ENCODE data around the gene TXNDC5. TPM values are rescaled to one million over a fixed set of nuclear protein-coding genes. Genes with fewer than 3 reads are reported as not detected.

TXNDC5 gene
- total RNA-seq, 1 donor from 2014 or later, result 94.9 TPM

- TF ChIP-seq, protein P1, sequence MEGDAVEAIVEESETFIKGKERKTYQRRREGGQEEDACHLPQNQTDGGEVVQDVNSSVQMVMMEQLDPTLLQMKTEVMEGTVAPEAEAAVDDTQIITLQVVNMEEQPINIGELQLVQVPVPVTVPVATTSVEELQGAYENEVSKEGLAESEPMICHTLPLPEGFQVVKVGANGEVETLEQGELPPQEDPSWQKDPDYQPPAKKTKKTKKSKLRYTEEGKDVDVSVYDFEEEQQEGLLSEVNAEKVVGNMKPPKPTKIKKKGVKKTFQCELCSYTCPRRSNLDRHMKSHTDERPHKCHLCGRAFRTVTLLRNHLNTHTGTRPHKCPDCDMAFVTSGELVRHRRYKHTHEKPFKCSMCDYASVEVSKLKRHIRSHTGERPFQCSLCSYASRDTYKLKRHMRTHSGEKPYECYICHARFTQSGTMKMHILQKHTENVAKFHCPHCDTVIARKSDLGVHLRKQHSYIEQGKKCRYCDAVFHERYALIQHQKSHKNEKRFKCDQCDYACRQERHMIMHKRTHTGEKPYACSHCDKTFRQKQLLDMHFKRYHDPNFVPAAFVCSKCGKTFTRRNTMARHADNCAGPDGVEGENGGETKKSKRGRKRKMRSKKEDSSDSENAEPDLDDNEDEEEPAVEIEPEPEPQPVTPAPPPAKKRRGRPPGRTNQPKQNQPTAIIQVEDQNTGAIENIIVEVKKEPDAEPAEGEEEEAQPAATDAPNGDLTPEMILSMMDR (conservative IDR thresholded peaks at IDR 0.05), result no peak
- Mint-ChIP-seq H3K36me3 (no peaks in the 10 kb centered on the region), H3K4me3 (no peak overlapping the region), H3K27ac (no peak overlapping the region), H3K27me3 (peaks cover 9% of the 10 kb centered on the region), H3K4me1 (ENCODE audit: unreplicated experiment) (peaks cover 6% of the 10 kb centered on the region), H3K9me3 (no peaks in the 10 kb centered on the region)
- no peak for DNase-seq (ENCODE audit: extremely low spot score, unreplicated experiment)
These were observed 23.2 kb upstream of the TXNDC5 start for GRCh38 chr6:7933794-7934193.

GRCh38 chr6:7932625-7933024, 22.0 kb upstream of the TXNDC5 start:
- Mint-ChIP-seq H3K27me3 (peaks cover 16% of the 10 kb centered on the region), H3K4me1 (ENCODE audit: unreplicated experiment) (peaks cover 6% of the 10 kb centered on the region), H3K9me3 (no peaks in the 10 kb centered on the region), H3K27ac (no peak overlapping the region), H3K36me3 (no peaks in the 10 kb centered on the region), H3K4me3 (no peak overlapping the region)
- TF ChIP-seq, protein P1 (conservative IDR thresholded peaks at IDR 0.05), result no peak
- no peak for DNase-seq (ENCODE audit: extremely low spot score, unreplicated experiment)

- no peaks in the 10 kb centered on the region for H3K9me3 Mint-ChIP-seq
These were observed 14.3 kb upstream of the TXNDC5 start for GRCh38 chr6:7924867-7925266.

DNA sequence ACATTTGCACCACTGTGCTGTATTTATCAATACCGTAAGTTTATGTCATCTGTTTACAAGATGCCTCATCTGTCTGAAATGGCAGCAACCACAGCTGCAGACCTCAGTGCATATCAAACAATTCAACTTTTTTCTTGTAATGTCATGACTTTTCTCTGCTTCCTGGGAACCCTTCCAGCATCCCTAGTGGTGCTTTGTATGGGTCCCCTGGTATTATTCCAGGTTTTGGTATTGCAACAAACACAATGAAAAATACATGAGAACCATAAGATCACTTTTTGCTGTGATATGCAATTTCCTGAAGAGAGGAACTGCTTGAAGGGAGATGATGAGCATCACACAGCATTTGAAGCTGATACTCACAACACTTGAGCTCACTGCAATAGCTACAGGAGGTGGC, 12.0 kb upstream of the TXNDC5 start:
- H3K27ac Mint-ChIP-seq, result no peak overlapping the region
- DNase-seq (ENCODE audit: extremely low spot score, unreplicated experiment), result no peak
- peaks cover under 1% of the 10 kb centered on the region for H3K27me3 Mint-ChIP-seq
- H3K4me1 Mint-ChIP-seq (ENCODE audit: unreplicated experiment), result no peaks in the 10 kb centered on the region
- no peak overlapping the region for H3K4me3 Mint-ChIP-seq
- no peaks in the 10 kb centered on the region for H3K36me3 Mint-ChIP-seq
- H3K9me3 Mint-ChIP-seq, result no peaks in the 10 kb centered on the region
- TF ChIP-seq, protein P1 (conservative IDR thresholded peaks at IDR 0.05), result no peak

More at GRCh38 chr6:7924867-7925266, 14.3 kb upstream of the TXNDC5 start:
- Mint-ChIP-seq H3K27me3 (peaks cover 16% of the 10 kb centered on the region), H3K27ac (no peak overlapping the region), H3K4me1 (ENCODE audit: unreplicated experiment) (no peaks in the 10 kb centered on the region), H3K4me3 (no peak overlapping the region), H3K36me3 (no peaks in the 10 kb centered on the region)
- DNase-seq (ENCODE audit: extremely low spot score, unreplicated experiment), result no peak
- TF ChIP-seq, protein P1 (conservative IDR thresholded peaks at IDR 0.05), result no peak

- no peaks in the 10 kb centered on the region for H3K4me1 Mint-ChIP-seq (ENCODE audit: unreplicated experiment)
- no peak overlapping the region for H3K4me3 Mint-ChIP-seq
- no peaks in the 10 kb centered on the region for H3K9me3 Mint-ChIP-seq
- TF ChIP-seq, protein P1 (conservative IDR thresholded peaks at IDR 0.05), result no peak
- H3K27me3 Mint-ChIP-seq, result no peaks in the 10 kb centered on the region
- no peak for DNase-seq (ENCODE audit: extremely low spot score, unreplicated experiment)
- H3K36me3 Mint-ChIP-seq, result no peaks in the 10 kb centered on the region
- H3K27ac Mint-ChIP-seq, result no peak overlapping the region
These were observed 11.1 kb upstream of the TXNDC5 start for GRCh38 chr6:7921632-7922092.

GRCh38 chr6:7921046-7921445, 10.5 kb upstream of the TXNDC5 start:
- Mint-ChIP-seq H3K4me1 (ENCODE audit: unreplicated experiment) (no peaks in the 10 kb centered on the region), H3K27ac (no peak overlapping the region), H3K9me3 (no peaks in the 10 kb centered on the region), H3K27me3 (no peaks in the 10 kb centered on the region), H3K4me3 (no peak overlapping the region), H3K36me3 (no peaks in the 10 kb centered on the region)
- TF ChIP-seq, protein P1 (conservative IDR thresholded peaks at IDR 0.05), result no peak
- DNase-seq (ENCODE audit: extremely low spot score, unreplicated experiment), result no peak
